ENCODE results near the gene CNKSR1.

The CNKSR1 gene

DNA sequence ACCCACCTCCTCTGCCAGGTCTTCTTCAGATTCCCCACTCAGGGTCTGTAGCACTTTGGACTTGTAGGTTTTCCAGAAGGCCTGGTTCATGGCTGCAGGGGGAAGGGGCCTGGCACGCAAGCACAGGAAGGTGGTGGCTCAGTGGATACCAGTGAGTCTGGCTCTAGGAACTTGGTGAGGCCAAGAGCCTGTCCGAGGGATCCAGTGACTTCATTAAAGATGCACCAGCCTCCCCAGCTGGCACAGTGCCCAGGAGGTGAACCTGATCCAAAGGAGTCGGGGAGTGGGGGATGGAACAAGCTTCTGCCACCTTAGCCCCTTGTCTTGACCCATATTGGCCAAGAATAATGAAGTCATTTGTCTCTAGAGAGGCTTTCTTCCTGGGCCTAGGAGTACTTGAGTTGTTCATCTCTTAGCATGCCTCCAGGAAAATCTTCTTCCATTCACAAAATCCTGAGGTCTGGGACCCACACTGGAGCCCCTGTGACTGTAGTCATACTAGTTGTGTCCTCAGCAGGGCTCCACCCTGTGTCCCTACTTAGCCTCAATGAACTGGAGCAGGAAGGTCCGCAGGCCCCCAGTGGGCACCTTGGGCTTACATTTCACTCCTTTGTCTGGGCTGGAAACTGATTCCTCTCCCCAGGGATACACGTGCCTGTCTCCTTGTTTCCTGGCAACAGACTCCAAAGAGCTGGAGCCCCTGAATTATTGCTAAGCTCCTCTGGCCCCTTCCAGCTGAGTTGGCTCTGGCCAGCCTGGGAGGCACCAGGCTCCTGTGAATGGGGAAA lies 8.7 kb upstream of the CNKSR1 start, which contains the start of gene C1orf232:
TSS of gene C1orf232 (minus strand) at position 554 of the 788 bp plus-strand sequence. CDS start at position 90, 464 bp downstream.
- no peak for TF ChIP-seq ZFX (IDR thresholded peaks at IDR 0.05)
- TF ChIP-seq CTCF (conservative IDR thresholded peaks at IDR 0.05) = no peak
- H3K27ac ChIP-seq = peak within 1 kb of the TSS; percentile 86

- TF ChIP-seq CTCF (conservative IDR thresholded peaks at IDR 0.05) = no peak
- no peak for TF ChIP-seq ZFX (IDR thresholded peaks at IDR 0.05)
- peak overlapping the region; percentile 86 for H3K27ac ChIP-seq
Observed at GRCh38 chr1:26169198-26169554, 8.1 kb upstream of the CNKSR1 start.

- peak within 1 kb of the TSS; percentile 86 for H3K27ac ChIP-seq
Observed at GRCh38 chr1:26169669-26170471, 7.4 kb upstream of the CNKSR1 start, which contains the start of gene ZNF593. ZNF593 (plus strand) TSS chr1:26169908; CDS start chr1:26169984, 76 bp downstream.

DNA sequence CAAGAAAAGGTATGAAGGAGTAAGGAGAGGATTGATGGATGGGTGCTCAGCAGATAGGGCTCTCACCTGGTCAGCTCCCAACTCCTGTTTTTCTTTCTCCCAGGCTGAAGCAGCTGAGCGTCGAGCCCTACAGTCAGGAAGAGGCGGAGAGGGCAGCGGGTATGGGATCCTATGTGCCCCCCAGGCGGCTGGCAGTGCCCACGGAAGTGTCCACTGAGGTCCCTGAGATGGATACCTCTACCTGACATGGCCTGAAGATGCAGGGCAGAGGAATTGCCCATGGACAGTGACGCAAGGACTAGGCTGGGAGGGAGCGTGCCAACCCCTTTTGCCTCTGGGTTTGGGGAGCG lies 6.8 kb upstream of the CNKSR1 start:
- peak overlapping the region; percentile 86 for H3K27ac ChIP-seq
- TF ChIP-seq CTCF (conservative IDR thresholded peaks at IDR 0.05) (no peak), ZFX (IDR thresholded peaks at IDR 0.05) (no peak)

More at GRCh38 chr1:26169669-26170471, 7.4 kb upstream of the CNKSR1 start, which contains the start of gene ZNF593:
- TF ChIP-seq ZFX (IDR thresholded peaks at IDR 0.05) (no peak), CTCF (conservative IDR thresholded peaks at IDR 0.05) (peak; percentile 87)

- TF ChIP-seq ZFX (IDR thresholded peaks at IDR 0.05) = no peak
- TF ChIP-seq CTCF (conservative IDR thresholded peaks at IDR 0.05) = no peak
- H3K27ac ChIP-seq = peak within 1 kb of the TSS; percentile 86
Observed at GRCh38 chr1:26171084-26172072, 5.9 kb upstream of the CNKSR1 start, which contains the start of gene ZNF593OS. ZNF593OS (minus strand) TSS chr1:26171832; CDS start chr1:26171661, 171 bp downstream.

- no peak overlapping the region for H3K27ac ChIP-seq
- TF ChIP-seq CTCF (conservative IDR thresholded peaks at IDR 0.05) (no peak), ZFX (IDR thresholded peaks at IDR 0.05) (no peak)
Observed at GRCh38 chr1:26175346-26175745, 1.9 kb upstream of the CNKSR1 start.

Data from C4-2B (cell line).